ENCODE results near the gene ATP6V0A1.
"Not testable (repeated sequence)": the region's sequence is repeated elsewhere in the genome, so short reads cannot be mapped to it uniquely, and the experiment has no call there.

The ATP6V0A1 gene

DNA sequence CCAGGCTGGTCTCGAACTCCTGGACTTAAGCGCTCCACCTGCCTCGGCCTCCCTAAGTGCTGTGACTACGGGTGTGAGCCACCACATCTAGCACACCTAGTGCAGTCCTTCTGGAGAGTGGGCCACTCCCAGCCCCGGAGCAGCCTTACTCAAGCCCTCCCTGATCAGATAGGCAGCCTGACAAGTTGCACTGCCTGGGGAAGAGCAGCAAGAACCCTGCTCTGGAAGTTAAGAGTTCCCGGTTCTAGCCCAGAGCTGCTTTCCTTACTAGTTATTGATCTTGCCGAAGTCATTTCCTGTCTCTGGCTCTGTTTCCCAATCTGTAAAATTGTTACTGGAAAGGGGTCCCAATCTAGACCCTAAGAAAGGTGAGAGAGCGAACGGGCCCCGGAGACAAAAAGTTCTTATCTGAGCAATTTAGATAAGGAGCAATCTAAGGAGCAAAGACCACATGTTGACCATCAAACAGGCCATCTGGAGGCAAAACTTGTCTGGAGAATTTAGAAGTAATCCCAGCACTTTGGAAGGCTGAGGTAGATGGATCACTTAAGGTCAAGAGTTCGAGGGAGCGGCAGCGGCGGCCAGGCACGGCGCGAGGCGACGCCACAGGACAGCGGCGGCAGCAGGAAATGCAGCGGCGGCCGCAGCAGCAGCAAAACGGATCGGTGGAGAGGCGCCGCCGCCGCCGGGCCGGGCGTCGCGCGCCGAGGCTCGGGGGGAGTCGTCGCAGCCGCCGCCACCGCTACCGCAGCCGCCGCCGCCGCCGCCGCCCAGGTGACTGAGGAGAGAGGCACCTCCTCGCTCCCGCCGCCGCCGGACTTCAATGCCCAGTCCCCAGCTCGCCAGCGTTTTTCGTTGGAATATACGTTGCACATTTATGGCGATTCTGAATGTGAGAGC, 73.0 kb downstream of the ATP6V0A1 start:
- H3K4me3 ChIP-seq (ENCODE audit: low read length): peak overlapping the region; percentile 47
- no peak for DNase-seq (ENCODE audit: low read depth, low spot score)

GRCh38 chr17:42535155-42536047, 76.7 kb downstream of the ATP6V0A1 start:
- no peak for DNase-seq (ENCODE audit: low read depth, low spot score)
- peak overlapping the region; percentile 58 for H3K4me3 ChIP-seq (ENCODE audit: low read length)

DNA sequence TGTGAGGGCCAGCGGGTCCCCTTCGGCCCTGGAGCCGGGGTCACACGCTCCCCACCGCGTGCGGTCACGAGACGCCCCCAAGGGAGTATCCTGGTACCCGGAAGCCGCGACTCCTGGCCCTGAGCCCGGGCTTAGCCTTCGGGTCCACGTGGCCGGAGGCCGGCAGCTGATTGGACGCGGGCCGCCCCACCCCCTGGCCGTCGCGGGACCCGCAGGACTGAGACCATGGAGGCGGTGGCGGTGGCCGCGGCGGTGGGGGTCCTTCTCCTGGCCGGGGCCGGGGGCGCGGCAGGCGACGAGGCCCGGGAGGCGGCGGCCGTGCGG, 77.3 kb downstream of the ATP6V0A1 start, which contains the start of gene NAGLU:
TSS of gene NAGLU (plus strand) at position 194 of the 324 bp plus-strand sequence. CDS start at position 226, 32 bp downstream.
- DNase-seq (ENCODE audit: low read depth, low spot score): peak; percentile 44
- peak within 1 kb of the TSS; percentile 58 for H3K4me3 ChIP-seq (ENCODE audit: low read length)

DNA sequence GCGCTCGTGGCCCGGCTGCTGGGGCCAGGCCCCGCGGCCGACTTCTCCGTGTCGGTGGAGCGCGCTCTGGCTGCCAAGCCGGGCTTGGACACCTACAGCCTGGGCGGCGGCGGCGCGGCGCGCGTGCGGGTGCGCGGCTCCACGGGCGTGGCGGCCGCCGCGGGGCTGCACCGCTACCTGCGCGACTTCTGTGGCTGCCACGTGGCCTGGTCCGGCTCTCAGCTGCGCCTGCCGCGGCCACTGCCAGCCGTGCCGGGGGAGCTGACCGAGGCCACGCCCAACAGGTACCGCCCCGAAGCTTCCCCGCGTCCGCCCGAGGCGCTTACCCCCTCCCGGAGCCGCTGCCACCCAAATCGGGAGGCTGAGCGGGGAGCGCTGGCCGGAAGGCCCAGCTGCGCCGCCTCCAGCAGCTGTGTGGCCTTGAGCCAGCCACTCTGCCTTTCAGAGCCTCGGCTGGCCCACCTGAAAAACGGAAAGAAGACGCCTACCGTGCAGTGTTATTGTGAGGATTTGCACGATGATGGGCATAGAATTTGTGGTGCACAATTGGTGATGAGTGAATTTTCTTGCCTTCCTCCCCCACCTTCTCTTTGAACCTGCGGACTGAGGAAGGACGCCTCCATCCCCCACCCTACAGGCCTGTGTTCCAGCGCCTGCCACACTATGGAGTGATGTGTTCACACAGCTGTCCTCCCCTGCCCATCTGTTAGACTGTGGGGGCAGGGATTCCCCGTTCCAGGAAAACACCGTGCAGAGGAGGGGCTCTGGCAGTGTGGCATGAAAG, 77.9 kb downstream of the ATP6V0A1 start:
- peak overlapping the region; percentile 58 for H3K4me3 ChIP-seq (ENCODE audit: low read length)
- no peak for DNase-seq (ENCODE audit: low read depth, low spot score)

GRCh38 chr17:42537156-42537805, 78.6 kb downstream of the ATP6V0A1 start:
- DNase-seq (ENCODE audit: low read depth, low spot score): no peak

GRCh38 chr17:42537826-42538451, 79.3 kb downstream of the ATP6V0A1 start:
- no peak overlapping the region for H3K4me3 ChIP-seq (ENCODE audit: low read length)

More at GRCh38 chr17:42537156-42537805, 78.6 kb downstream of the ATP6V0A1 start:
- peak overlapping the region; percentile 58 for H3K4me3 ChIP-seq (ENCODE audit: low read length)

GRCh38 chr17:42538482-42538881, 79.8 kb downstream of the ATP6V0A1 start:
- no peak for DNase-seq (ENCODE audit: low read depth, low spot score)
- H3K4me3 ChIP-seq (ENCODE audit: low read length): no peak overlapping the region

More at GRCh38 chr17:42537826-42538451, 79.3 kb downstream of the ATP6V0A1 start:
- DNase-seq (ENCODE audit: low read depth, low spot score): no peak

DNA sequence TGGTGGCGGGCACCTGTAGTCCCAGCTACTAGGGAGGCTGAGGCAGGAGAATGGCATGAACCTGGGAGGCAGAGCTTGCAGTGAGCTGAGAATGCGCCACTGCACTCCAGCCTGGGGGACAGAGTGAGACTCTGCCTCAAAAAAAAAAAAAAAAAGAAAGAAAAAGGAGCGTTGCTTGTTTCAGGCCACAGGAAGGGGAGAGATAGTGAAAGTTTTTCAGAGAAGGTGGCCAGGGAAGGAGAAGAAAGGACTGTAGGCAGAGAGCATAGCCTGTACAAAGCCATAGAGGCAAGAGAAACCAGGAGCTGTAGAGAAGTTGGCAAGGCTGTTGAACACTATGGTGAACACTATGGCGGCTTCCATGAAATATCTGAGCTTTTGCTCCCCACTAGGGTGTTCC, 81.9 kb downstream of the ATP6V0A1 start:
- DNase-seq (ENCODE audit: low read depth, low spot score); H3K4me3 ChIP-seq (ENCODE audit: low read length): not testable (repeated sequence)

- H3K4me3 ChIP-seq (ENCODE audit: low read length): no peak overlapping the region
- peak; percentile 81 for DNase-seq (ENCODE audit: low read depth, low spot score)
Measured at GRCh38 chr17:42541041-42541833, 82.6 kb downstream of the ATP6V0A1 start.

DNA sequence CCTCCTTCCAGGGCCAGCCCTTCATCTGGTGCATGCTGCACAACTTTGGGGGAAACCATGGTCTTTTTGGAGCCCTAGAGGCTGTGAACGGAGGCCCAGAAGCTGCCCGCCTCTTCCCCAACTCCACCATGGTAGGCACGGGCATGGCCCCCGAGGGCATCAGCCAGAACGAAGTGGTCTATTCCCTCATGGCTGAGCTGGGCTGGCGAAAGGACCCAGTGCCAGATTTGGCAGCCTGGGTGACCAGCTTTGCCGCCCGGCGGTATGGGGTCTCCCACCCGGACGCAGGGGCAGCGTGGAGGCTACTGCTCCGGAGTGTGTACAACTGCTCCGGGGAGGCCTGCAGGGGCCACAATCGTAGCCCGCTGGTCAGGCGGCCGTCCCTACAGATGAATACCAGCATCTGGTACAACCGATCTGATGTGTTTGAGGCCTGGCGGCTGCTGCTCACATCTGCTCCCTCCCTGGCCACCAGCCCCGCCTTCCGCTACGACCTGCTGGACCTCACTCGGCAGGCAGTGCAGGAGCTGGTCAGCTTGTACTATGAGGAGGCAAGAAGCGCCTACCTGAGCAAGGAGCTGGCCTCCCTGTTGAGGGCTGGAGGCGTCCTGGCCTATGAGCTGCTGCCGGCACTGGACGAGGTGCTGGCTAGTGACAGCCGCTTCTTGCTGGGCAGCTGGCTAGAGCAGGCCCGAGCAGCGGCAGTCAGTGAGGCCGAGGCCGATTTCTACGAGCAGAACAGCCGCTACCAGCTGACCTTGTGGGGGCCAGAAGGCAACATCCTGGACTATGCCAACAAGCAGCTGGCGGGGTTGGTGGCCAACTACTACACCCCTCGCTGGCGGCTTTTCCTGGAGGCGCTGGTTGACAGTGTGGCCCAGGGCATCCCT, 84.8 kb downstream of the ATP6V0A1 start:
- no peak overlapping the region for H3K4me3 ChIP-seq (ENCODE audit: low read length)
- no peak for DNase-seq (ENCODE audit: low read depth, low spot score)

DNA sequence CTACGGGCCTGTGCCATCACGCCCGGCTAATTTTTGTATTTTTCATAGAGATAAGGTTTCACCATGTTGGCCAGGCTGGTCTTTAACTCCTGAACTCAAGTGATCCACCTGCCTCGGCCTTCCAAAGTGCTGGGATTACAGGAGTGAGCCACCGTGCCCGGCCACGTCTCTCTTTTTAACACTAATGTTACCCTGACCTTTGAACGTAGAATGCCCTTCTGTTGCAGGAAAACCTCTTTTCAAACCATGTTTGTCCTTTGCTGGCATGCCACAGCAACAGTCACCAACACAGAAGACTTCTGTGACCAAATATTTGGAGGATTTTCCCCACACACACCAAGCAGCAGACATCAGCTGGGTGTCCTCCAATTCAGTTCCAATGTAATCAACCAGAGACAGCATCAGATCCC, 86.2 kb downstream of the ATP6V0A1 start:
- no peak for DNase-seq (ENCODE audit: low read depth, low spot score)
- no peak overlapping the region for H3K4me3 ChIP-seq (ENCODE audit: low read length)

DNA sequence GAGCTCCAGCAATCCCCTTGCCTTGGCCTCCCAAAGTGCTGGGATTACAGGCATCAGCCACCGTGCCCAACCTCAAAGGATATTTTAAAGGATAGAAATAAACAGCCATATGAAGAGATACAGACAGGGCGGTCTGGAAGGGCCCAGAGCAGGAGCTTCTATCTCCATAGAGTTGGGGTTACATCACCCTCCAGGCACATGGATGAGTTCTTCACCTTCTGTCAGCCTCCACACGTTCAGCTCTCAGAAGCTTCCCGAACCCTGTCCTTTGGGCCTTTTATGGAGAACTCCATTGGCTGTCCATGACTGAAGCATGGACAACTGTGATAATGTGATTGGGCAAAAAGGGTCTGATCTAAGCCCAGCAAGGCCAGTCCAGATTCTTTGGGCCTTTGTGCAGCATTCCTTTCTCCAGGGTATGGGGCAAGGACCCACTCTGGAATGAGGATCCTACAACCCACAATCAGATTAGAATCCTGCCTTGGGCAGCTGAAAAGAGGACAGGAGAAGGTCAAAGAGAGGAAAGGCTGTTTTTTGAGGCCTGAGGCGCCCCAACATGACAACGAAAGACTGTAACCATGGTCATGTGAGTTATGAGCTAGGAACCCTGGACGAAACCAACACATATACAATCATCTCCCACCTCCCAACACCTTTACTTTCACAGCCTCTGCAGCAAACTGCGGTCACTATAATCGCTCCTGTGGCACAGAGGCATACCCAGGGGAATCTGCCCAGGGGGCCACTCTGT, 87.3 kb downstream of the ATP6V0A1 start:
- not testable (repeated sequence) for DNase-seq (ENCODE audit: low read depth, low spot score); H3K4me3 ChIP-seq (ENCODE audit: low read length)

GRCh38 chr17:42547001-42547461, 88.4 kb downstream of the ATP6V0A1 start:
- no peak overlapping the region for H3K4me3 ChIP-seq (ENCODE audit: low read length)
- DNase-seq (ENCODE audit: low read depth, low spot score): no peak

- no peak overlapping the region for H3K4me3 ChIP-seq (ENCODE audit: low read length)
- DNase-seq (ENCODE audit: low read depth, low spot score): no peak
Measured at GRCh38 chr17:42547698-42548069, 89.0 kb downstream of the ATP6V0A1 start.

- no peak for DNase-seq (ENCODE audit: low read depth, low spot score)
- no peak overlapping the region for H3K4me3 ChIP-seq (ENCODE audit: low read length)
Measured at GRCh38 chr17:42548070-42548837, 89.6 kb downstream of the ATP6V0A1 start.
